Islet precursor cell (in vitro differentiated cells): ENCODE results near the gene CENPO.
"Not testable (repeated sequence)": the region's sequence is repeated elsewhere in the genome, so short reads cannot be mapped to it uniquely, and the experiment has no call there.

Experiments used
- DNase-seq: peaks from one replicate; pipeline ENCODE4 v3.0.0-alpha.2; 2018

Gene CENPO

DNA sequence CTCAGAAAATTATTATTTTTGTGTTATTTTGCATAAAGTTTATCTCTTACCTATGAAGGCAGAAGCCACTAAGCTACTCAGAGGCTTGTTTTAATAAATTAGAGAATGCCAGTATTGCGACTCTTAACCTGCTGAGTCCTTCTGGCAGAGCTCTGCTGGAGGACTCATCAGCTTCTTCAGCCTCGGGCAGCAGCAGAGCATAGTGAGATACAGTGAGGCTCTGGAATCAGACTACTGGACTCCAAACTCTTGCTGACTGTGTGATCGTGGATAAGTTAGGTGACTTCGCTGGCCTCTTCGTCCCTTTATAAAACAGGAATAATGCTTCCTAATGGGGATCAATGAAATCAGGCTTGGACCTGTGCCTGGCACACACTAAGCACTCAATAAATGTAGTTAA is 1.8 kb upstream of the CENPO start:
- DNase-seq, result no peak

DNA sequence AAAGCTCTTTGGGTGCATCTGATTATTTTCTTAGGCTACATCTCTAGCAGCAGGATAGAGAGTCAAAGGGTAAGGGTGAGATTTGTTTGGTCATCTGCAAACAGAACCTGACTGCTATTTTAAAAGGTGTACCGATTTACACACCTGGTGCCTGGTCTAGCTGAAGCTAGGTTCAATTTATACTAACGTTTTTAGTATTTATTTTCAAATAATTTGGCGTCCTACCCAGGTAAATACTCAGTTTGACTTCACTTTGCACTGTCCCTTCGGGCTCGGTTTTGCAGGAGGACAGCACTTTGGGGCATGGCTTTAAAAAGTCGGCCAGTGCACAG is 717 bp upstream of the CENPO start:
- no peak for DNase-seq

DNA sequence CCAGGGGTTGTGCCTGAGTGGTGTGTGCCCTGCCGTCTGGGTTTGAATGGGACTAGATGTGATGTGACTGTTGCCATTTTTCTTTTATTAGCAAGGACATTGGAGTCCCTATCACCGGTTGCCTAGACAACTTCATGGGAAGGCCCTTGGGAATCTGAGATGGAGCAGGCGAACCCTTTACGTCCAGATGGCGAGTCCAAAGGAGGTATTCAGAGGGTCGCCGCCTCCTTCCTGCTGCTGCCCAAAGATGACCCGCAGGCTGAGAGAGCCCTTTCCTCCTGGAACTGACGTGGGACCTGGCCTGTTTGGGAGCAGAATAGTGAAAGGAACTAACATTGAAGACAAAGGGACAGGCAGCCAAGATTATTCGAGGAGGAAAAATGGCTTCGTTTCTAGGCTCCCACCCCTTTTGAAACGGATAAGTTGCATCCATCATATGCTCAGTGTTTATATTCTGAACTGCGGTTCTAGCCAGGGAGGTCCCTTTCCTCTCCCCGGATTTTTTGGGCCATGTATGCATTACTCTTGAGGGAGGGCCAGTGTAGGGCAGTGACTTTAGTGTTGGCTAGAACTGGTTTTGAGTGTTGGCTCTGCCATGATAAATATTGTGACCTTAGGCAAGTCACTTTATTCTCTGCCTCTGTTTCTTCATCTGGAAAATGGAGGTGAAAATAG is 673 bp downstream of the CENPO start:
- peak; percentile 70 for DNase-seq

DNA sequence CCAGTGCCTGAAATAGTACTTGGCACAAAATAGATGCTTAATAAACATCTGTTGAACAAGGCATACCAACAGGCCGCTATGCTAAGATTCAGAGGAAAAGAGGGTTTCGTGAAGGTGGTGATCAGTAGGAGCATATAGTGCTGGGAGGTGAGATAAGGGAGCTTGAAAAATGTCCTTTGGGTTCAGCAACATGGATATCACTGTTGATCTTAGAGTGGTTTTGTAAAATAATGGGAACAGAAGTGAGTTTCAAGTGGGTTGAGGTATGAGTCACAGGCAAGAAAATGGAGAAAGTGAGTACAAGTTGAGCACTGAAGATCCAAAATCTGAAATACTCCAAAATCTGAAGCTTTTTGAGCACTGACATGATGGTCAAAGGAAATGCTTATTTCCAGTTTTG is 4.4 kb downstream of the CENPO start:
- DNase-seq, result no peak

DNA sequence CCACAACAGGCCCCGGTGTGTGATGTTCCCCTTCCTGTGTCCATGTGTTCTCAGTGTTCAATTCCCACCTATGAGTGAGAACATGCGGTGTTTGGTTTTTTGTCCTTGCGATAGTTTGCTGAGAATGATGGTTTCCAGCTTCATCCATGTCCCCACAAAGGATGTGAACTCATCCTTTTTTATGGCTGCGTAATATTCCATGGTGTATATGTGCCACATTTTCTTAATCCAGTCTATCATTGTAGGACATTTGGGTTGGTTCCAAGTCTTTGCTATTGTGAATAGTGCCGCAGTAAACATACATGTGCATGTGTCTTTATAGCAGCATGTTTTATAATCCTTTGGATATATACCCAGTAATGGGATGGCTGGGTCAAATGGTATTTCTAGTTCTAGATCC is 7.3 kb downstream of the CENPO start:
- DNase-seq, result not testable (repeated sequence)

DNA sequence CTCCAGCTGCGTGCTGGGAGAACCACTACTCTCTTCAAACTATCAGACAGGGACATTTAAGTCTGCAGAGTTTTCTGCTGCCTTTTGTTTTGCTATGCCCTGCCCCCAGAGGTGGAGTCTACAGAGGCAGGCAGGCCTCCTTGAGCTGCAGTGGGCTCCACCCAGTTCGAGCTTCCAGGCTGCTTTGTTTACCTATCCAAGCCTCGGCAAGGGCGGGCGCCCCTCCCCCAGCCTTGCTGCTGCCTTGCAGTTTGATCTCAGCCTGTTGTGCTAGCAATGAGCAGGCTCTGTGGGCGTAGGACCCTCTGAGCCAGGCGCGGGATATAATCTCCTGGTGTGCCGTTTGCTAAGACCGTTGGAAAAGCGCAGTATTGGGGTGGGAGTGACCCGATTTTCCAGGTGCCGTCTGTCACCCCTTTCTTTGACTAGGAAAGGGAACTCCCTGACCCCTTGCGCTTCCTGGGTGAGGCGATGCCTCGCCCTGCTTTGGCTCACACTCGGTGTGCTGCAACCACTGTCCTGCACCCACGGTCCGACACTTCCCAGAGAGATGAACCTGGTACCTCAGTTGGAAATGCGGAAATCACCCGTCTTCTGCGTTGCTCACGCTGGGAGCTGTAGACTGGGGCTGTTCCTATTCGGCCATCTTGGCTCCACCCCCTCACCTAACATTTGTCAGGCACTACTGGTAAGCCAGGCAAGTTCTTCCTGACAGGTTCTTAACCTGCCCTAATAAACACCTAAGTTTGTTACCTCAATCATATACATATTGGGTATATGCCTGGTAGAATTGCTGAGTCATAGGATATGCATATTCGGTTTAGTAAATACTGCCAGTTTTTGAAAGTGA is 12.8 kb downstream of the CENPO start:
- DNase-seq, result peak; percentile 27

DNA sequence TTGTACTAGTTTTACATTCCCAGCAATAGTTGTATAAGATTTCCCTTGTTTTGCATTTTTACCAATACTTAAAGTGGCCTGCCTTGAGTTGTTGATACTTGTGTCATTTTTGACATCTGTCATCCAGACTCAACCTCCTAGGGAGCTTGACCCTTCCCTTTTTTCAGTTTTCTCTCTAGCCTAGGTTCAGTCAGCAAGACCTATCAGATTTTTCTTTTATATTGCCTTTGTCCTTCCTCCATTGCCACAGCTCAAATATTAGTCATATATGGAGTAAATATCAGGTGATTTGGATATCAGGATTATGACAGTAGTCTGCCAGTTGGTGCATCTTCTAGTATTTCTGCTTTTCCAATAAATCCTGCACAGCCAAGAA is 13.4 kb downstream of the CENPO start:
- DNase-seq, result no peak

DNA sequence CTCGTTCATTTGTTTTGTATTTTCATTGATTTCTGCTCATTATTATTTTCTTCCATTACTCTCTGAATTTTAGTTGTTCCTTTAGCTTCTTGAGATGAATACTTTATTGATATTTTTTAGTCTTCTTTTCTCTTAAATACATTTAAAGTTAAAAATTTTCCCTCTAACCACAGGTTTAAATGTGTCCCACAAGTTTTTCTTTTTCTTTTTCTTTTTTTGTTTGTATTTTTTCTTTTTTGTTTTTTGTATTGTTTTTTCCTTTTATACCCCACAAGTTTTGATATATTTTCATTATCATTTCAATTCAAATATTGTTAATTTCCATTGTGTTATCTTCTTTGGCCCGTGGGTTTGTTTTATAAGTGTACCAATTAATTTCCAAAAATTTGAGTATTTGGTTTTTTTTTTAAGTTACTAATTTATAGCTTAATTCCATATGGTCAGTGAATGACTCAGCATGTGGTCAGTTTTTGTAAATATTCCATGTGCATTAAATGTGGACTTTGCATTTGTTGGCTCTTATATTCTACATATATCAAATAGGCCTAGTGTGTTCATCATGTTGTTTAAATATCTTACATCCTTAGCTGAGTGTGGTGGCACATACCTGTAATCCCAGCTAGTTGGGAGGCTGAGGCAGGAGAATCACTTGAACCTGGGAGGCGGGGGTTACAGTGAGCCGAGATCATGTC is 16.2 kb downstream of the CENPO start:
- DNase-seq, result no peak

DNA sequence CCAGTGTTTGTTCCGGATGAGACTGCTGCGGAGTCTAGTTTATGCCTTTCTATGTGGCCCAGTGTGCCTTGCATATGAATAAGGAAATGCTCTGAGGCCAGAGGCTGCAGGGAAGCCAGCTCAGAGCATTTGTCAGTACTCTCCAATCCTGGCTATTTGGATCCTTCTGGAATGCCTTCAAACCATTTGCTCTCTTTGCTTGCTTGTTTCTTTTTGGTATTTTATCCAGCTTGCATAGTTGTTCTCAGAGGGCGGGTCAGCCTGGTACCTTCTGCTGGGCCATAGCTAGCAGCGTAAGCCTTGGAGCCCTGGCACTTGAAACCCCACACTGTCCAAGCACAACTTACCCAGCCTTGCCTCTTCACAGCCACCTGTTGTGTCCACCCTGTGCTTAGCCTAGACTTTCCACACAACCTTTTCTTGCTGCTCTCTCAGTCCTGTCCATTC is 20.5 kb downstream of the CENPO start:
- DNase-seq, result peak; percentile 25

DNA sequence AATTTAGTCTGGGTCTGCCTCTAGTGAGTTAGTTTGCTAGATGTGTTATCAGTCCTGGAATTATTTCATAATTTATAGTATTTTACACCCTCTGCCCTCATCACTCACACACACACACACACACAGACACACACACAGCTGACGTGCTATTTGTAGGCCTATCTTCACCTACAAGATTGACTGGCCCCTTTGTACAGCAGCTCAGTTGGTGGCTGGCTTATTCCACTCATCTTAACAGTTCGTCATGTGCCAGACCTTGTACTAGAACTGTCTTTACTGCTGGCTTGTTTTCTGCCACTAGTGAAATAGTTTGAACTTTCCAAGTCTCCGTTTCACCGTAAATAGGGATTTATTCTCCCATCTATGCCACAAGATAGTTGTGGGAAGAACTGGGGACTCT is 21.3 kb downstream of the CENPO start:
- DNase-seq, result no peak

DNA sequence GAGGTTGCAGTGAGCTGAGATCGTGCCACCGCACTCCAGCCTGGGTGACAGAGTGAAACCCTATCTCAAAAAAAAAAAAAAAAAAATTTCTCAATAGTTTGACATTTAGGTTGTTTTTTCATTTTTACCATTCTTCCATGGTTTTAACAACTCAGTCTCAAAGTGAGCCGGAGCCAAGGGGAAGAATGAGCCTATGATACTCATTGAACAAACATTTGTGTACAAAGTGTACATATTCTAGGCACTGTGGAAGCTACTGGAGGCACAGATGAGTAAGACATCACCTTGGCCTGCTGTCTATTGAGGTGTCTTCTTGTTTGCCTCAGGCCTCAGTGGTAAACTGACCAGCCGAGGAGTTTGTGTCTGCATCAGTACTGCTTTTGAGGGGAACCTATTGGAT is 21.9 kb downstream of the CENPO start:
- no peak for DNase-seq

DNA sequence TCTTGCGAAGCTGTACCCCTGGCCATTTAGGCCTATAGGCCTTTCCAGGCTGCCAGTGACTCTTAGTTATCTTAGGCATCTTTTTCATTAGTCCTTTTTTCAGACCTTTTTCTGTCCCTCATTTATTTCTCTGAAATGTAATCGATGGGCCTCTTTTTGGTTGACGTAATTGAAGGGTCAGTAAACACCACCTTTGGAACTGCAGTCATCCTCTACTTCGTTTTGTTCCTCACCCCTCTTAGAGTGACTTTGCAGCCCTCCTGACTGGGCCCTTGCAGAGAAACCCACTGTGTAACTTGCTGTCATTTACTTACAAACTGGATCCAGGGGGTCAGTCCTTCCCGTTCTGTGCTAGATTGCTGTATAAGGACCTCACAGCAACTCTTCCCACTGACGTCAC is 23.2 kb downstream of the CENPO start:
- no peak for DNase-seq

DNA sequence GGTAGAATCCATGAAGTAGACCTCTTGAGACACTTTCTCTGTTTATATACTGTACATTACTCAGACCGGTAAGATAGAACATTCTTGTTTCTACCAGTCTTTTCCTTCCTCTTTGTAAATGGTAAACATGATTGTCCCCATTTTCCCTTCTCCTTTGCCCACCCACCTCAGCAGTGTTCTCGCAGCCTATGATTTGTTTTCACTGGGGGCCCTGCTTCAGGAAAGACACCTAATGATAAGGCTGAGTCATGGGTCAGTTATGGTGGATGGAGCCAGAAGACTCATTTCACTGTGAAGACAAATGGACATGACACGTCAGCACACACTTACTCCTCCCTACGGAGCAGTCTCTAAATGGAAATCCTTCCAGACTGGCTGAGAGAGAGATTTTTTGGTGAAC is 23.7 kb downstream of the CENPO start:
- DNase-seq, result peak; percentile 63

DNA sequence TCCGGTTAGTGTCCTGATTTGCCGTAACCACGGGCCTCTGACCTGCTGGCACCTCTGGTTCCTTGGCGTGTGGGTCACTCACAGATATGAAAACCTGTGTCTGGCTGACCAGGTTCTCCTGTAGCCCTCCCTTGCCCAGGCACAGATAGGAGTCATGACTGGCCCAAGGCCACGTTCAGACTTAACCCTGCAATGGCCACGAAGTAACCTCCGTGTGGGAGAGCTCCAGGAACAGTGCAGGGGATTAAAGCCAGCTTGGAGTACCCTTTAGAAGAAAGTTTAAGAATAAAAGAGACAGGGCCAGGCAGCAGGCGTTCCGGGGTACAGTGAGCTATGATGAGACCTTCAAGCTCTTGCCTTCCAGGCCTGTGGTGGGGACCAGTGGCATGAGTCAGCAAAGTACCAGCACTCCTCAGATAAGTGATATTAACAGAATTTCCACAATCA is 25.5 kb downstream of the CENPO start:
- DNase-seq, result peak; percentile 28

DNA sequence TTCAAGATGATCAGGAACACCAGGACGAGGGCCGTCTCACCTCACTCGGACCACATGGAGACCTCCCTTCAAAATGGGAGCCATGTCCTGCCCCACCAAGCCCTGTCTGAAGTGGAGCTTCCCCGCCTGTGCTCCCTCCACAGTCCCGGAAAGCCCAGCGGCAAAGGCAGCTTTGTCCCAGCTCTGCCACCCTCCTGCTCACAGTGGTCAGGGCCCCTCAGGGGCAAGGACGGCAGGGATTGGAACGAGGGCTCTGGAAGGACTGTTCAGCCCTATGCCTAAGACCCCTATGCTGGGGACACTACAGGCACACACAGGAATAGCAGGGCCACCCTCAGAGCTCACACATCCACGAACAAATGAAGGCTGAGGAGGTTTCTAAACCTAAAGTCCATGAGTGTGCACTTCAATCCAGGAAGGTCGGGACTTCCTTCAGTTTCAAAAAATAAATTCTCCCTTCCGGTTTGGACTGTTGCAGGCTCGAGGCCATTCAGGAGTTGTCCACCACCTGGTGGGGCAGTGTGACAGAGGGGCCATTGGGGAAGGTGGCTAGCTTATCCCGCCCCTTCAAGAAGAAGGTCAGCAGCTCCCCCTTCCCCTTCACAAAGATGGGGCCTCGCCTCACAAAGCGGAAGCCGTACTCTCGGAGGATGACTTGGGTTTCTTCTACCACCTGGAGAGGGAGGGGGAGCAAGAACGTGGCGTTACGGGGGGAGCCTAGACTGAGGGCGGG is 26.4 kb downstream of the CENPO start:
- peak; percentile 43 for DNase-seq

DNA sequence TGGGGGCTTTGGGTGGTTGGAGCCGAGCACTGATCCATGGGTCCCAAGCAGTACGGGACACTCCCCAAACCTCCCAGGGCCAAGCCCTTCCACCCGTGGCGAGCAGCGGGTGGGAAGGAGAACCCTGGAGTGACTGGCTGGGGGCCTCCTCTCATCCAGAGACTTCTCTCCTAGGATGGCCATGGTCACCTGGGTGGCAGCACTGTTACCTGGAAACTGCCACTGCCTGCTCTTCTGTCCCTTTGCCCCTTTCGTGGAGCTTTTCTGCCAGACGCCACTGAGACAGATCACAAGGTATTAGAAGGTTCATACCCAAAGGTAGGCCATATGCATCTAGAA is 26.9 kb downstream of the CENPO start:
- peak; percentile 40 for DNase-seq

DNA sequence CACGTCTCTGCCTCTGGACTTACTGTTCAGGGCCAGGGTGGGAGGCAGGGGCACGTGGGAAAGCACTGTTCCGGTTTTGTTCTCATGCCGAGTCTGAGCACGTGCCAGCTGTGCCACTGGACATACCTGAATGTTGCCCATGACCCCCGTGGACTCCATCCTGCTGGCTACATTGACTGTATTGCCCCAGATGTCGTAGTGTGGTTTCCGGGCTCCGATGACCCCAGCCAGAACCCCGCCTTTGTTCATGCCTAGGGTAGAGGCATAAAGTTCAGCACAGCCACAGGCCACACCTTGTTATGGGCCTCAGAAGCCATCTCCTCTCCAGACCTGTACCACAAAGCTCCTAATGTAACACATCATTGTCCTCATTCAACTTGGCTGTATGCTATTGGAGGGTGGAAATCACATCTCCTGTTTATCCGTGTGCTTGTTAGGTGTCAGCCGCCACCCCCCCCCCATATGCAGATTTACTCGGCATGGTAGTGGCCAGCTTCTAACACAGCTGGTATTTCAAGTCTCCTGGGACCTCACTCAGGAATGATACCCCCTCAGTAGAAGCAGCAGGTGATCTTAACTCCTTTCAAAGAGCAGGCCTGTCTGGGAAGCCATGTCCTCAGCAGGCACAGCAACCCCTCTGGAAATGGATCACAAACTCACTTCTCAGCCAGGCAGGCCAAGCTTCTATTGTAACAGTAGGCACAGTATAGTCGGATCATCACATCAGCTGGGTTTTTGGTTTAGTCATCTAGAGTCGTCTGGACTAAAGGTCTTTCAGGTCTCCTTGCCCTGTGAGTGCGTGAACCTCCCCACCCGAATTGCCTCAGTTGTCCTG is 27.6 kb downstream of the CENPO start:
- DNase-seq, result peak; percentile 49

DNA sequence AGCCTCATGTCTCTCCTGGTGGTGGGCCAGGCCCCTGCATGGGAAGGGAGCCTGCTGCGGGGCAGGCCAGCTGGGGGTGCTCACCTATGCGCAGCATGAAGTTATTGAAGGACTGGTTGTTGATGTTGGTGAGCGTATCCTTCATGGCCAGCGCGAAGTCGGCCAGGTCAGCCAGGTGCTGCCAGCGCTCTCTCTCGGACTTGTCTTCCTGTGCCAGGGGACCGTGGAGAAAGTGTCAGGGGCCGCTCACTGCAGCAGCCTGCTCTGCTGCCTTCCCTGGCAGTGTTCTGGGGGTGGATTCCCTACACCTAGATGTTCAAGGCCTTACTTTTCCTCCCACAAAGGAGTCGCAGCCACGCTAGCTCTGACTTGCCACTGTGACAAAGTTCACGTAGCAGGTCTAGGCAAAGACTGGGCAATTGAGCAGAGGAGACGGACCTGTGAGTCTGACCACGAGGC is 28.2 kb downstream of the CENPO start:
- DNase-seq, result peak; percentile 49

DNA sequence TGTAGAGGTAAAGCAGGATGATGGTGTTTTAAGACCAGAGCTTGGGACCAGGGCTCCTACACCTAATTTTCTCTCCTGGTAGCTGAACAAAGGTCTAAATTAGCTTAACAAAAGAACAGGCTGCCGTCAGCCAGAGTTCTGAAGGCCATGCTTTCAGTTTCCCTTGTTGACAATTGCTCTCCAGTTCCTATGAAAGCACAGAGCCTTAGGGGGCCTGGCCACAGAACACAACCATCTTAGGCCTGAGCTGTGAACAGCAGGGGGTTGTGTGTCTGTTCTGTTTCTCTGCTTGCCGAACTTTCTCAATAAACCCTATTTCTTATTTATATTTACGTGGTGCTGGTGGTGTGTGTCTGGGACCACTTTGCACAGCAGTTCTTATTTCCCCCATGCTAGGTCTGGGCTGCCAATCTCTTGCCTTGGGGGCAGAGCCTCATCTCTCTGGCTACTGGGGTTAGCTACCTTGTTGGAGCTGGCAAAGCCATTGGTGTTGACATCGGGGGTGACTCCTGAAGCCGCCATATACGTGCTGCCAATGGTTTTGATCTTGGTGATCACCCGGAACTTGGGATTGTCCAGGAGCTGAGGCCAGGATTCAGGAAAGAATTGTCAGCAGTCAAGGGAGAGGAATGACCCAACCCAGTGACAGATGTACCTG is 29.0 kb downstream of the CENPO start:
- DNase-seq, result peak; percentile 52

DNA sequence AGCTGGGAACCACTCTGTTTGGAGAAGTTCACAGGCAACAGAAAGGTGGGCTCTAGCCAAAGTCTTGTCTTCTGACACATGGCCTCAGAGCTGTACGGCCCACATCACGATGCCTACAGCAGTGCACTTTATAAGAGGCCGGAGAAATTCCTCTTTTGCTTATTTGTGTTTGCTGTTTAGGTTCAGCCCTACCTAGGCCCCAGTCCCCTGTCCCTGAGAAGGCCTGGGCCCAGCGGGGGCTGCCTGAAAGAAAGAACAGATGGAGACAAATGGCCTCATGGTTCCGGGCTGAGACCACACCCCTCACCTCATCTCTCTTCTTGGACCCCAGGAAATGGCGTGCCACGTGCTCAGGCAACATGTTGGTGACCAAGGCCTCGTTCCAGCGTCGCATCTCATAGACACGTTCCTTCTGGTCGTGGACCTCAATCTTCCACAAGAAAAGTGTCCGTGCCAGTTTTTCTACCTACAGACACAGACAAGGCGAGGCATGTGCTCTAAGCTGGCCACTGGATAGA is 30.9 kb downstream of the CENPO start:
- DNase-seq, result peak; percentile 42
